Nephron (organoid): Measurements from ENCODE around the gene PERCC1.
A peak's percentile ranks its signal among the peaks of the same experiment; 100 is the strongest.

ENCODE experiments used
- H3K27ac Mint-ChIP-seq, 3 experiments: 2 replicates each; pipeline ENCODE4 v1.8.0; 2020; ENCODE audit warnings: mixed read lengths in 3 of 3, mild to moderate bottlenecking in 2 of 3, moderate library complexity in 1 of 3
- H3K27me3 Mint-ChIP-seq: 2 replicates; pipeline ENCODE4 v1.8.0; 2021; ENCODE audit warnings: low read depth, mild to moderate bottlenecking, moderate library complexity, mixed read lengths
- H3K36me3 Mint-ChIP-seq: 2 replicates; pipeline ENCODE4 v1.8.0; 2020; ENCODE audit warnings: low read depth, mixed read lengths
- H3K4me1 Mint-ChIP-seq: 2 replicates; pipeline ENCODE4 v1.8.0; 2020; ENCODE audit warnings: mixed read lengths
- H3K4me3 Mint-ChIP-seq, 3 experiments: 2 replicates each; pipeline ENCODE4 v1.8.0; 2020; ENCODE audit warnings: mild to moderate bottlenecking in 3 of 3, mixed read lengths in 3 of 3, moderate library complexity in 2 of 3
- H3K9me3 Mint-ChIP-seq: 2 replicates; pipeline ENCODE4 v1.8.0; 2020; ENCODE audit warnings: mixed read lengths
- CTCF ChIP-seq, 3 experiments: fragments of 200-600 bp; sonication (generic); IDR thresholded peaks; one replicate each; pipeline ENCODE4 v1.5.0; 2021; ENCODE audit warnings: antibody characterized with exemption in 3 of 3; ENCODE audit not compliant: unreplicated experiment in 3 of 3

Gene PERCC1

GRCh38 chr16:1413684-1414531 lies 17.0 kb upstream of the PERCC1 start:
- TF ChIP-seq CTCF (IDR thresholded peaks at IDR 0.05; ENCODE audit: unreplicated experiment in 3 of 3): peak; percentile 48 to 68 (median 51)
- H3K4me3 Mint-ChIP-seq: peak overlapping the region; percentile 79 to 87 (median 85)
- H3K9me3 Mint-ChIP-seq: no peaks in the 10 kb centered on the region
- no peaks in the 10 kb centered on the region for H3K4me1 Mint-ChIP-seq
- H3K27ac Mint-ChIP-seq: peak overlapping the region in 2 of 3 experiments; percentile 44 to 60
- H3K27me3 Mint-ChIP-seq: no peaks in the 10 kb centered on the region
- peaks cover 10% of the 10 kb centered on the region for H3K36me3 Mint-ChIP-seq

GRCh38 chr16:1414532-1415260 lies 16.2 kb upstream of the PERCC1 start, which contains the start of gene UNKL:
UNKL (minus strand) TSS chr16:1414704; CDS start chr16:1414691, 13 bp downstream.
- H3K4me3 Mint-ChIP-seq: peak within 1 kb of the TSS; percentile 87 to 89 (median 89)
- H3K4me1 Mint-ChIP-seq: no peaks in the 10 kb centered on the region
- H3K9me3 Mint-ChIP-seq: no peaks in the 10 kb centered on the region
- peaks cover 10% of the 10 kb centered on the region for H3K36me3 Mint-ChIP-seq
- no peak for TF ChIP-seq CTCF (IDR thresholded peaks at IDR 0.05; ENCODE audit: unreplicated experiment in 3 of 3)
- H3K27ac Mint-ChIP-seq: peak within 1 kb of the TSS; percentile 55 to 84 (median 66)
- no peaks in the 10 kb centered on the region for H3K27me3 Mint-ChIP-seq

- peak overlapping the region; percentile 65 to 80 (median 74) for H3K4me3 Mint-ChIP-seq
- H3K9me3 Mint-ChIP-seq: no peaks in the 10 kb centered on the region
- no peak for TF ChIP-seq CTCF (IDR thresholded peaks at IDR 0.05; ENCODE audit: unreplicated experiment in 3 of 3)
- peaks cover 4% of the 10 kb centered on the region for H3K36me3 Mint-ChIP-seq
- H3K4me1 Mint-ChIP-seq: peaks cover 9% of the 10 kb centered on the region
- no peaks in the 10 kb centered on the region for H3K27me3 Mint-ChIP-seq
- peak overlapping the region; percentile 52 to 66 (median 56) for H3K27ac Mint-ChIP-seq
Measured at GRCh38 chr16:1416521-1416941, 14.3 kb upstream of the PERCC1 start.

- Mint-ChIP-seq H3K4me1 (peaks cover 9% of the 10 kb centered on the region), H3K36me3 (peaks cover 3% of the 10 kb centered on the region), H3K9me3 (no peaks in the 10 kb centered on the region), H3K4me3 (peak overlapping the region; percentile 96 to 98 (median 97)), H3K27me3 (no peaks in the 10 kb centered on the region), H3K27ac (peak overlapping the region; percentile 46 to 99 (median 96))
- no peak for TF ChIP-seq CTCF (IDR thresholded peaks at IDR 0.05; ENCODE audit: unreplicated experiment in 3 of 3)
Measured at GRCh38 chr16:1420111-1420539, 10.8 kb upstream of the PERCC1 start.

- H3K27me3 Mint-ChIP-seq: no peaks in the 10 kb centered on the region
- H3K4me3 Mint-ChIP-seq: peak overlapping the region; percentile 80 to 96 (median 82)
- peaks cover 9% of the 10 kb centered on the region for H3K4me1 Mint-ChIP-seq
- peaks cover 3% of the 10 kb centered on the region for H3K36me3 Mint-ChIP-seq
- H3K9me3 Mint-ChIP-seq: no peaks in the 10 kb centered on the region
- peak overlapping the region; percentile 84 to 99 (median 99) for H3K27ac Mint-ChIP-seq
- no peak for TF ChIP-seq CTCF (IDR thresholded peaks at IDR 0.05; ENCODE audit: unreplicated experiment in 3 of 3)
Measured at GRCh38 chr16:1422076-1422475, 8.8 kb upstream of the PERCC1 start.
